Spleen (tissue), 11 donors: ENCODE measurements around the gene TMPRSS4. TPM values are rescaled to one million over a fixed set of nuclear protein-coding genes. Genes with fewer than 3 reads are reported as not detected.

Experiments
- DNase-seq: peaks from one replicate; pipeline ENCODE4 v3.0.0-alpha.2; 2020
- H3K27ac ChIP-seq, 8 donors: fragments of 200-600 bp; sonication (generic) in 7 of 8; 1 replicate in 4 of 8; 2 replicates in 4 of 8; pipeline versions ENCODE4 v1.5.0 to v1.8.0; 2016 to 2021; ENCODE audit warnings: inconsistent platforms in 4 of 8, mild to moderate bottlenecking in 4 of 8, moderate library complexity in 1 of 8
- H3K27me3 ChIP-seq, 7 donors: fragments of 200-600 bp; sonication (generic) in 6 of 7; replicated peaks in 1 of 7; 1 replicate in 4 of 7; 2 replicates in 3 of 7; pipeline versions ENCODE4 v1.5.0 to v1.8.0; 2016 to 2021; ENCODE audit warnings: inconsistent platforms in 3 of 7, mild to moderate bottlenecking in 1 of 7
- H3K36me3 ChIP-seq, 6 donors: fragments of 200-600 bp; sonication (generic) in 5 of 6; 1 replicate in 4 of 6; 2 replicates in 2 of 6; pipeline versions ENCODE4 v1.5.0 to v1.8.0; 2016 to 2021; ENCODE audit warnings: inconsistent platforms in 2 of 6
- H3K4me1 ChIP-seq, 6 donors: fragments of 200-600 bp; sonication (generic) in 5 of 6; 1 replicate in 3 of 6; 2 replicates in 3 of 6; pipeline versions ENCODE4 v1.5.0 to v1.8.0; 2016 to 2021; ENCODE audit warnings: inconsistent platforms in 3 of 6
- H3K4me3 ChIP-seq, 8 donors: fragments of 200-600 bp; sonication (generic) in 7 of 8; 1 replicate in 4 of 8; 2 replicates in 4 of 8; pipeline versions ENCODE4 v1.5.0 to v1.8.0; 2016 to 2021; ENCODE audit warnings: inconsistent platforms in 4 of 8, mild to moderate bottlenecking in 4 of 8, moderate library complexity in 2 of 8
- H3K9me3 ChIP-seq, 8 donors: fragments of 200-600 bp; sonication (generic) in 7 of 8; 1 replicate in 4 of 8; 2 replicates in 4 of 8; pipeline versions ENCODE4 v1.5.0 to v1.8.0; 2016 to 2021; ENCODE audit warnings: inconsistent platforms in 4 of 8
- POLR2A ChIP-seq, 3 donors: fragments of 450-650 bp; IDR thresholded peaks; one replicate each; pipeline ENCODE4 v1.5.1; 2017; ENCODE audit warnings: antibody characterized with exemption in 3 of 3, mild to moderate bottlenecking in 1 of 3
- POLR2AphosphoS5 ChIP-seq, 3 donors: sonication (generic); formaldehyde crosslinking; IDR thresholded peaks; one replicate each; pipeline ENCODE4 v1.5.1; 2017; ENCODE audit warnings: antibody characterized with exemption in 3 of 3
- WGBS, 5 donors: extraction: QIAGEN DNeasy Blood & Tissue Kit in 3 of 5; methylation state at CpG; one replicate each; pipeline versions ENCODE4 v1.1.5 to v1.1.7; 2013 to 2018; 5-methylcytosine and 5-hydroxymethylcytosine counted together
- intact Hi-C: fragments of 100-400 bp; cut with DNase I; formaldehyde crosslinking; loops from one replicate; pipeline ENCODE4 v1.15.0; 2023; ENCODE audit warnings: low total_unique reads
- polyA plus RNA-seq, 3 donors: library from polyadenylated mRNA; stranded (reverse); fragments of 200-250 nt; gene quantifications; one replicate each; pipeline ENCODE4 v1.2.1, GENCODE V29; 2013
- total RNA-seq, 7 donors: library from RNA; depleted of rRNA in 3 of 7; stranded (reverse); fragments of >200 nt in 3 of 7; fragmentation: NEBNext Ultra II Directional in 4 of 7; extraction: Animal tissue kit (Norgen Biotek cat#: 25700) in 4 of 7; gene quantifications; one replicate each; pipeline versions ENCODE4 v1.1.0 to v1.2.1, GENCODE V29; 2016 to 2021
- TF ChIP-seq, protein P1 (sequence below), 11 experiments: fragments of 200-600 bp in 7 of 11; fragments of 450-650 bp in 4 of 11; sonication (generic) in 4 of 11; IDR thresholded peaks in 8 of 11; conservative IDR thresholded peaks in 3 of 11; 1 replicate in 7 of 11; 2 replicates in 4 of 11; pipeline versions ENCODE4 v1.4.0 to v1.8.0; 2016 to 2021; ENCODE audit warnings: antibody characterized with exemption in 11 of 11, inconsistent platforms in 4 of 11, mild to moderate bottlenecking in 1 of 11
- donor health status: healthy with polysubstance abuse.
- donor health status: DM: no; HTN: no; CAD: no; lungs with moderate emphysema.
- donor health status: DM: no; HTN: no; CAD: no.
- donor health status: Bipolar disorder and iron deficiency.
- donor health status: healthy.
- donor health status: DM: no; HTN: no; CAD: no.
- donor health status: DM: yes; HTN: yes; CAD: no.

TMPRSS4 gene
- total and polyA plus RNA-seq, 10 donors, result 0.09 to 1.4 (median 0.85) TPM; not detected in 3

DNA sequence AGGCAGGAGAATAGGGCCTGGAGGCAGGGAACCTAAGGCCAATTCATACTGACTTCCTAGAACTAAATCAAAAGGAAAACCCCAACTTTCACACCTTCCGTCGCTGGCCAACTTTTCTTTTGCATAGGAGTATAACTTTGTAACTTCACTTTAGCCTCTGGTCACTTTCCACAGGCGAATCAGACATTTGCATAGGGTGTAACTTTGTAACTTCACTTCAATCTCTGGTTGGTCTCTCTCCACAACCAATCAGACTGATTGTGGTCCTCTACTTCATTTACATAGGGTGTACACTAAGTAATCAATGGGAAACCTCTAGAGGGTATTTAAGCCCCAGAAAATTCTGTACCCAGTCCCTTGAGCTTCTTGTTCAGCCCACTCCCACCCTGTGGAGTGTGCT, 11.5 kb upstream of the TMPRSS4 start:
- H3K4me1 ChIP-seq, result no peaks in the 10 kb centered on the region
- no peaks in the 10 kb centered on the region for H3K36me3 ChIP-seq
- H3K27ac ChIP-seq, result no peak overlapping the region
- peaks cover 0 to 4% (median 0%) of the 10 kb centered on the region in 7 donors for H3K27me3 ChIP-seq
- 72 to 88% (median 77%) methylated on average over 3 of the region's 3 CpGs for WGBS, 5 donors
- peak; percentile 1 for DNase-seq
- no peaks in the 10 kb centered on the region for H3K9me3 ChIP-seq
- intact Hi-C loops, result no loop called here
- TF ChIP-seq POLR2AphosphoS5 (IDR thresholded peaks at IDR 0.05) (no peak), POLR2A (IDR thresholded peaks at IDR 0.05) (no peak)
- TF ChIP-seq, protein P1, sequence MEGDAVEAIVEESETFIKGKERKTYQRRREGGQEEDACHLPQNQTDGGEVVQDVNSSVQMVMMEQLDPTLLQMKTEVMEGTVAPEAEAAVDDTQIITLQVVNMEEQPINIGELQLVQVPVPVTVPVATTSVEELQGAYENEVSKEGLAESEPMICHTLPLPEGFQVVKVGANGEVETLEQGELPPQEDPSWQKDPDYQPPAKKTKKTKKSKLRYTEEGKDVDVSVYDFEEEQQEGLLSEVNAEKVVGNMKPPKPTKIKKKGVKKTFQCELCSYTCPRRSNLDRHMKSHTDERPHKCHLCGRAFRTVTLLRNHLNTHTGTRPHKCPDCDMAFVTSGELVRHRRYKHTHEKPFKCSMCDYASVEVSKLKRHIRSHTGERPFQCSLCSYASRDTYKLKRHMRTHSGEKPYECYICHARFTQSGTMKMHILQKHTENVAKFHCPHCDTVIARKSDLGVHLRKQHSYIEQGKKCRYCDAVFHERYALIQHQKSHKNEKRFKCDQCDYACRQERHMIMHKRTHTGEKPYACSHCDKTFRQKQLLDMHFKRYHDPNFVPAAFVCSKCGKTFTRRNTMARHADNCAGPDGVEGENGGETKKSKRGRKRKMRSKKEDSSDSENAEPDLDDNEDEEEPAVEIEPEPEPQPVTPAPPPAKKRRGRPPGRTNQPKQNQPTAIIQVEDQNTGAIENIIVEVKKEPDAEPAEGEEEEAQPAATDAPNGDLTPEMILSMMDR (IDR thresholded peaks at IDR 0.05 in 8 of 11, conservative IDR thresholded peaks at IDR 0.05 in 3 of 11), result no peak
- H3K4me3 ChIP-seq, result no peak overlapping the region

DNA sequence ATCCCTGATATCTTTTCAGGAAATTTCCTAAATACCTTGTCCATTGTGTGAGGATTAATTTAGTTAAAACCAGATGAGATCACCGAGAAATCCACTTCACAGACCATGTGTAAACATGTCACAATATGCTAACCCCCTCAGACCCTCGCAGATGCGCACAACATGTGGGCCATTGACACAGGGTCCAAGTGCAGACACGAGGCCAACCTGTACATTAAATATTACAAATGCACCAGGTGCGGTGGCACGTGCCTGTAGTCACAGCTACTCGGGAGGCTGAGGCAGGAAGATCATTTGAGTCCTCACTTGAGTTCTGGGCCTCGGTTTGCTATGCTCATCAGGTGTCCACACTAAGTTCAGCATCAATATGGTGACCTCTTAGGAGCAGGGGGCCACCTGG, 9.9 kb upstream of the TMPRSS4 start:
- Histone ChIP-seq H3K36me3 (no peaks in the 10 kb centered on the region), H3K27me3 (peaks cover 0 to 4% (median 0%) of the 10 kb centered on the region in 7 donors), H3K4me1 (no peaks in the 10 kb centered on the region), H3K9me3 (no peaks in the 10 kb centered on the region), H3K27ac (no peak overlapping the region), H3K4me3 (no peak overlapping the region)
- peak; percentile 35 for DNase-seq
- TF ChIP-seq, protein P1 (IDR thresholded peaks at IDR 0.05 in 8 of 11, conservative IDR thresholded peaks at IDR 0.05 in 3 of 11), result no peak
- TF ChIP-seq POLR2AphosphoS5 (IDR thresholded peaks at IDR 0.05) (no peak), POLR2A (IDR thresholded peaks at IDR 0.05) (no peak)
- intact Hi-C loops, result no loop called here
- WGBS, 5 donors, result 85 to 92% (median 88%) methylated on average over 7 to 8 of the region's 8 CpGs

DNA sequence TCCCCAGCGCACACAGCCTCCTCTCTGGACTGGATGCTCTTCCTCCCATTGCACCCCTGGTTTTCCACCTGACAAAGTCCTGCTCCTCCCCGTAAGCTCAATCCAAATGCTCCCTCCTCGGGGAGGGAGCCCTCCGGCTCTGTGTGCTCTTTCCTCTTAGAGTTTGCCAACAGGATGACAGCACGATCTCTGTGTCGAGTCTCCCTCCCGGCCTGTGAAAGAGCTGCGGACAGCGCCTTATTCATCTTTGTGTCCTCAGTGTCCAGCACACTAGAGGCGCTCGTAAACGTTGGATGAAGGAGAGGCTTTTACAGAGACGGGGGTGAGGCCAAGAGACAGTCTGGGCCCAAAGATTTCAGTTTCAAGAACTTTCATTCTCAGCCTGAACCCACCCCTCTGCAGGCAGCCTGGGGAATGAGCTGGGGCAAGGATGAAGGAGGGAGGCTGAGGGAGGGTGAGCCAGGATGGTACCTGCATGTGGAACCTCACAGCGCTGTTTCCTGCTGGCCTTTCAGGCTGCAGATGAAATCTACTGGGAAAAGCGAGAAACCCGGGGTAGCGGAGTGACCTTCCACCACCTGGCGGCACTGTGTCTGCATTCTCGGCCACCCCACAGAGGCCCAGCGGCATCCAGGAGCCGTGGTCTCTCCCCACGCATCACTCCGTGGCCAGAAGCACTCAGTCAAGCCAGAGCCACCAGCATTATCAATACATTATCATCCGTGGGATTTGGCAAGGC, 8.5 kb upstream of the TMPRSS4 start:
- TF ChIP-seq POLR2A (IDR thresholded peaks at IDR 0.05) (no peak), POLR2AphosphoS5 (IDR thresholded peaks at IDR 0.05) (no peak)
- TF ChIP-seq, protein P1 (IDR thresholded peaks at IDR 0.05 in 8 of 11, conservative IDR thresholded peaks at IDR 0.05 in 3 of 11), result no peak
- 73 to 82% (median 79%) methylated on average over 24 of the region's 24 CpGs for WGBS, 5 donors
- Histone ChIP-seq H3K27me3 (peaks cover 0 to 4% (median 0%) of the 10 kb centered on the region in 7 donors), H3K27ac (no peak overlapping the region), H3K4me3 (no peak overlapping the region), H3K4me1 (no peaks in the 10 kb centered on the region), H3K36me3 (no peaks in the 10 kb centered on the region), H3K9me3 (no peaks in the 10 kb centered on the region)
- DNase-seq, result no peak
- intact Hi-C loops, result no loop called here

DNA sequence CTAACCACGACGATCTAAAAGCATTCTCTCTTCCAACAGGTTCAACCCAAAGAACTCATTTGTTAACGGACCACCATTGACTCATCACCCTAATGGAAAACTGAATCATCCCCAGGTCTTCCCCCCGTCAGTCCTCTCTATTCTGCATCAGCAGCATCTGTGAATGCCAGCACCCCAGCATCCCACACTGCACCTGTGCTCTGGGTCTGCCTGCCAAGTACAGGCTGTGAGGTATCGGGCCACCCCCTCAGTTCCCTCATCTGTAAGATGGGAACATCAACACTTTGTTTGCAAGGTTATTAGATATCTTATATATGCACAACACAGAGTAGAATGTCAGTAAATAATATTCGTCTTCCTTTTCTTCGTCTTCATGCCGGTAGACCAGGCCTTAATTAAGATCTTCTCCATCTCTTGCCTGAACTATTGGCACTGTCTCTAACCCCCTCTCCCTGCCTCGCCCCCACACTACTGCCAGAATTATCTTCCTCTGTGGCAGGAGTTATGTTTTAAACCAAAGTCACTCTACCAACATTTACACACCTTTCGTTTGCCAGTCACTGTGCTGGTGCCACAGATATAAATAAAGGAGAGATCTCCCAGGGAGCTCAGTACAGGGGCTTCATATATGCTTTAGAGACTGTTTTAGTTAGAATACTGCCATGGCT, 7.8 kb upstream of the TMPRSS4 start:
- no peak overlapping the region for H3K27ac ChIP-seq
- H3K4me3 ChIP-seq, result no peak overlapping the region
- DNase-seq, result no peak
- intact Hi-C loops, result no loop called here
- H3K9me3 ChIP-seq, result no peaks in the 10 kb centered on the region
- WGBS, 5 donors, result 89 to 94% (median 92%) methylated on average over 10 of the region's 10 CpGs
- H3K27me3 ChIP-seq, result peaks cover 0 to 4% (median 0%) of the 10 kb centered on the region in 7 donors
- H3K36me3 ChIP-seq, result no peaks in the 10 kb centered on the region
- H3K4me1 ChIP-seq, result no peaks in the 10 kb centered on the region
- TF ChIP-seq POLR2AphosphoS5 (IDR thresholded peaks at IDR 0.05), result no peak
- no peak for TF ChIP-seq POLR2A (IDR thresholded peaks at IDR 0.05)
- TF ChIP-seq, protein P1 (IDR thresholded peaks at IDR 0.05 in 8 of 11, conservative IDR thresholded peaks at IDR 0.05 in 3 of 11), result no peak
